ENCODE results near the gene SLC25A51. TPM values are rescaled to one million over a fixed set of nuclear protein-coding genes. Genes with fewer than 3 reads are reported as not detected.
A peak's percentile ranks its signal among the peaks of the same experiment; 100 is the strongest.

SLC25A51 gene
- total RNA-seq, 1 donor from 2014 or later: 23.8 TPM

DNA sequence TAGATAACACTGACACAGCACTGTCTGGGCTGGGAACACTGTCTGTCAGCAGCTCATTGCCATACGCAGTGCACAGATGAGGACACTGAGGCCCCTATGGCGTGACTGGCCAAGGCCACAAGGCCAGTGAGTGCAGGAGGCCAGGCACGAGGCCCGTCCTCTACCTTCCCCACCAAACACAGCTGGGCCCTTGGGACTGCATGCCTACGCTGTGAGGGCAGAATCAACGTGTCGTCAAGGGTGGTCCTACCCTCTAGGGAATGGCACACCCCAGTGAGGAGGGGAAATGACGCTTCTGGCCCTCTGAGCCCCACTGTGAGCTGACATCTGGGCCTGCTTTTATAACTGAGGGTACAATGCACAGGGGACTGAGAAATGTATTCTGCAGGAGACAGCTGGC is 42.1 kb upstream of the SLC25A51 start:
- Histone ChIP-seq H3K4me3 (no peak overlapping the region), H3K27ac (no peak overlapping the region), H3K4me1 (peaks cover 67% of the 10 kb centered on the region), H3K36me3 (peaks cover 30% of the 10 kb centered on the region), H3K27me3 (ENCODE audit: low read depth) (no peaks in the 10 kb centered on the region), H3K9me3 (no peaks in the 10 kb centered on the region)
- ATAC-seq (no peak), DNase-seq (peak; percentile 35)
- TF ChIP-seq, protein P1, sequence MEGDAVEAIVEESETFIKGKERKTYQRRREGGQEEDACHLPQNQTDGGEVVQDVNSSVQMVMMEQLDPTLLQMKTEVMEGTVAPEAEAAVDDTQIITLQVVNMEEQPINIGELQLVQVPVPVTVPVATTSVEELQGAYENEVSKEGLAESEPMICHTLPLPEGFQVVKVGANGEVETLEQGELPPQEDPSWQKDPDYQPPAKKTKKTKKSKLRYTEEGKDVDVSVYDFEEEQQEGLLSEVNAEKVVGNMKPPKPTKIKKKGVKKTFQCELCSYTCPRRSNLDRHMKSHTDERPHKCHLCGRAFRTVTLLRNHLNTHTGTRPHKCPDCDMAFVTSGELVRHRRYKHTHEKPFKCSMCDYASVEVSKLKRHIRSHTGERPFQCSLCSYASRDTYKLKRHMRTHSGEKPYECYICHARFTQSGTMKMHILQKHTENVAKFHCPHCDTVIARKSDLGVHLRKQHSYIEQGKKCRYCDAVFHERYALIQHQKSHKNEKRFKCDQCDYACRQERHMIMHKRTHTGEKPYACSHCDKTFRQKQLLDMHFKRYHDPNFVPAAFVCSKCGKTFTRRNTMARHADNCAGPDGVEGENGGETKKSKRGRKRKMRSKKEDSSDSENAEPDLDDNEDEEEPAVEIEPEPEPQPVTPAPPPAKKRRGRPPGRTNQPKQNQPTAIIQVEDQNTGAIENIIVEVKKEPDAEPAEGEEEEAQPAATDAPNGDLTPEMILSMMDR (IDR thresholded peaks at IDR 0.05): no peak
- intact Hi-C loops (cut with DNase I): no loop called here

DNA sequence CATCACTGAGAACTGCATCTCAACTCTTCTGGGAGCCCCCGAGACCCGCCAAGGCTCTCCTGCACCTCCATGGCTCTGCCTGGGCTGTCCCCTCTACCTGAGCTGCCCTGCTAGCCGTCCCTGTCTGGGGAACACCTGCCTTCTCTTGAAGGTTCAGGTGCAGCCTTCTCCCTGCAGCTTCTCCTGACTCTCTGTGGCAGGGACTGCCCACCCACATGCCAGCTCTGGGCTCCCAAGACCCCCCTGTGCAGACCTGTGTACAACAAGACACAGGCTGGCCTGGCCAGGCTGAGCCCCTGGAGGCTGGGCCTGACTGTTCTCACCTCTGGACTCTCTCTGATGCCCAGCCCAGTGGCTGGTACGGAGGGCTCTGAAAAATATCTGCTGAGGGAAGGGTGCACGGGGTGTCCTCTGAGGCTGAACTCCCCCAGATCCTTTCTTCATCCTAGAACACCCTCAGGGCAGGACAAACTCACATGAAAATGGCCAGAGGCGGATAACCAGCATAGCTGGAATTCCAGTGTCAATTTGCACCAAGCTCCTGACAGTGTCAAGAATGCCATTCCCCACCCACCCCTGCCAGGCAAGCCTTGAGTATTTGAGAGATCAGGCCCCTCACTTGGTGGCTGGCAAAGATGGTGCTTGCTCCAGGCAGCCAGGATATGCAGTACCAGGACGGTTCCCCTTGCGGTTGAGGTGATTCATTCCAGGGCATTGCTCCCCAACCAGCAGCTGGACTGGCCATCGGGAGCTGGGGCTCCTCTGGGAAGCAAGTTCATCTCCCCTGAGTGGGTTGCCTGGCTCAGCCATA is 40.9 kb upstream of the SLC25A51 start:
- Histone ChIP-seq H3K36me3 (peaks cover 22% of the 10 kb centered on the region), H3K27ac (peak overlapping the region; percentile 50)

DNA sequence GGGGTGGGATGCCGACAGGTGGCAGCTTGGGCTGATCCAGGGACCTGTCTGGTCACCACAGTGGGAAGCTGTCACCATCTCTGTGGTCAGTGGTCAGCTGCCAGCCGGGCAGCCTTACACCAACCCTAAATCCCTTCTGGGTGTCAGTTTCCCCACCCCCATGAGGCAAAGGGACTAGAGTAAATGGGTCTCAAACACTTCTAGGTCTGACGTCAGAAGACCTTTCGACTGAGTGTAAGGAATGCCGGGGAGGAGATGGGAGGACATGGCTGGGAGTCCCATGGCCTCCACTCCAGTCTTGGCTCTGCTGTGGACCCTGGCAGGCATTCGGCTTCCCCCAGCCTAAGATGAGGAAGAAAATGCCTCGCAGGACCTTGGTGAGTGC is 40.3 kb upstream of the SLC25A51 start:
- no peaks in the 10 kb centered on the region for H3K27me3 ChIP-seq (ENCODE audit: low read depth)
- ATAC-seq (peak; percentile 5 to 40), DNase-seq (peak; percentile 32)
- H3K27ac ChIP-seq: peak overlapping the region; percentile 50
- H3K4me3 ChIP-seq: no peak overlapping the region
- no peaks in the 10 kb centered on the region for H3K9me3 ChIP-seq
- TF ChIP-seq, protein P1 (IDR thresholded peaks at IDR 0.05): no peak
- H3K36me3 ChIP-seq: peaks cover 22% of the 10 kb centered on the region
- peaks cover 74% of the 10 kb centered on the region for H3K4me1 ChIP-seq
- intact Hi-C loops (cut with DNase I): no loop called here

More for the DNA sequence above, 40.9 kb upstream of the SLC25A51 start:
- peak in 1 of 2 donors; percentile 3 for ATAC-seq
- TF ChIP-seq, protein P1 (IDR thresholded peaks at IDR 0.05): no peak
- Histone ChIP-seq H3K4me1 (peaks cover 68% of the 10 kb centered on the region), H3K27me3 (ENCODE audit: low read depth) (no peaks in the 10 kb centered on the region), H3K9me3 (no peaks in the 10 kb centered on the region), H3K4me3 (no peak overlapping the region)
- intact Hi-C loops (cut with DNase I): no loop called here
- DNase-seq: peak; percentile 44

DNA sequence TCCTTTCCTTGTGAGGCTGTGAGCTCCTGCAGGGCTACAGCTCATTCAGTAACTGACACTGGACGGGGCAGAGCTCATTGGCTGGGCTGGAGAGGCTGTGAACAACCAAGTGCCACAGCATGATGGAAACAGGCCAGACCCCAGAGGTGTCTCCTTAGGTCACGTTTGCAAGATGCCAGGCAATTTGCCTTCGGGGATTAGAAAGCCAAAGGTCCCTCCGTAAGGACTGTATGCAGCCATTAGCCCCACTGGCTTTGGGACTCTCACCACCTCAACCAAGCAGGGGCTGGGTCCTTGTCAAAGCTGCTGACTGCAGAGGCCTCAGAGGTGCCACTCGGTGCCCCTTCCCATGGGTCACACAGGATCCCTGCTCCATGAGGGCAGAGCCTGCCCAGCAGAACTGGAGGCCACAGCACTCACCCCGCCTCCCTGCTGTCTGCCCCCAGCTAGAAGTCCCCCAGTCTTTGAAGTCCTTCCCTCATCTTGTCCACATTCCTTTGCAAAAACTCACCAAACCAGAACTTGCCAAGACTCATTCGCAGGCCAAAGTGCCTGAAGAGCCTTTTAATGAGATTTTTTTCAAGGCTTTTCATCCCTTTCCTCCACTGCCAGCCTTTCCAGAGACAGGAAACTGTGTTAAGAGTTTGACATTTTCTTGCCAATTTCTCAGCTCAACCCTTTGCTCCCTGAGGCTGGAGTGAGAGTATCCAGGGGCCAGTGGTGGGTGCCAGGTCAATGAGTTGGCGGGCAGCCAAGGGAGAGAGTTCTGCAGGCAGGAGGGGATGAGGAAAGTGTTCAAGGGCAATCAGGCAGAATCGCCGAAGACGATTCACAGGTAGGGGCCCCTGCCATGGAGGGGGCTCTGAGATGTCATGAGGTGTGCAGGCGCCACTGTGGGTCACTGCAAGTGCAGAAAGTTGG is 39.7 kb upstream of the SLC25A51 start:
- Histone ChIP-seq H3K27me3 (ENCODE audit: low read depth) (no peaks in the 10 kb centered on the region), H3K4me3 (no peak overlapping the region), H3K4me1 (peaks cover 73% of the 10 kb centered on the region), H3K9me3 (no peaks in the 10 kb centered on the region), H3K27ac (peak overlapping the region; percentile 50), H3K36me3 (peaks cover 20% of the 10 kb centered on the region)
- intact Hi-C loops (cut with DNase I): no loop called here
- TF ChIP-seq, protein P1 (IDR thresholded peaks at IDR 0.05): no peak
- DNase-seq (peak; percentile 53), ATAC-seq (peak; percentile 59 to 75)

DNA sequence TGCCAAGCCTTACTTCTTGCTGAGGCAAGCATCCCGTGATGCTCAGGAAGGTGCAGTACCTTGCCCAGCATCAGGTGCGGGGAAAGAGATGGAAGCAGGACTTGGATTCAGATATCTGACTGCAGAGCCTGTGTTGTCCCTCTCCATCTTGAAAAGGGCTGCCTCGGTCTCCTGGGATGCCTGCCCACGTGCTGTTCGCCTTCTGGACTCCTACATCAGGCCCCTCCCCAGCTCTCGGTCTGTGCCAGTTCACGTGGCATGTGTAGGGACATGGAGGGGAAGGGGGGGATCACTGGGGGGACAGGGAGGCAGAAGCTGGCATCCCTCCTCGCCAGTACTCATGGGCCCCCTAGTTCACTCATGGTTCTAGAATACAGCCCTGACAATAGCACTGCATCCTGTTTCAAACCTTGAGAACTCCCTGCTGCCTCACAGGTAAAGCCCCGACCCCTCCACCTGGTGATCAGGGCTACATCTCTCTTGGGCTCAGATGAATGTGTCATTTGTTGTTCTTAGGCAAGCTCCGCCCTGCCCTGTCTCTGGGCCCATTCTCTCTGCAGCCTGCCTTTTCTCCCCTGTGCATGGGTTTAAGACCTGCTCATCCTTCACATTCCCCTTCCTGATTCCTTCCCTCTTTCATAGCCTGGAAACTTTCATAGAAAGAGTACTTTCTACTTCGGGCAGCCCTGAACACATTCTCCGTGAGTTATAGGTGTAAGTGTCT is 38.9 kb upstream of the SLC25A51 start:
- DNase-seq (peak; percentile 20), ATAC-seq (peak in 1 of 2 donors; percentile 33)
- intact Hi-C loops (cut with DNase I): no loop called here
- TF ChIP-seq, protein P1 (IDR thresholded peaks at IDR 0.05): no peak
- H3K4me3 ChIP-seq: no peak overlapping the region
- H3K4me1 ChIP-seq: peaks cover 73% of the 10 kb centered on the region
- H3K27me3 ChIP-seq (ENCODE audit: low read depth): no peaks in the 10 kb centered on the region
- H3K27ac ChIP-seq: peak overlapping the region; percentile 50
- no peaks in the 10 kb centered on the region for H3K9me3 ChIP-seq
- H3K36me3 ChIP-seq: peaks cover 13% of the 10 kb centered on the region
